UCSD-AML1 (cell line): ENCODE measurements around the gene LY6G5B.
A peak's percentile ranks its signal among the peaks of the same experiment; 100 is the strongest.

Experiments used
- DNase-seq: peaks from one replicate; lab custom pipeline; 2025; ENCODE audit not compliant: unreplicated experiment; lab: John Stamatoyannopoulos, UW

Gene LY6G5B

GRCh38 chr6:31662124-31662723 is 7.6 kb upstream of the LY6G5B start:
- no peak for DNase-seq

GRCh38 chr6:31663126-31663960 is 6.4 kb upstream of the LY6G5B start:
- DNase-seq: no peak

- DNase-seq: no peak
Observed at GRCh38 chr6:31663961-31664789, 5.6 kb upstream of the LY6G5B start.

- peak; percentile 84 for DNase-seq
Observed at GRCh38 chr6:31664790-31665500, 4.8 kb upstream of the LY6G5B start, which contains the start of gene GPANK1. TSS of gene GPANK1 (minus strand) at chr6:31664997. CDS start at chr6:31664478, 519 bp downstream.

GRCh38 chr6:31665501-31666336 is 4.1 kb upstream of the LY6G5B start, which contains the start of gene CSNK2B:
TSS of gene CSNK2B (plus strand) at chr6:31666080. CDS start at chr6:31666832, 752 bp downstream.
- peak; percentile 97 for DNase-seq

- no peak for DNase-seq
Observed at GRCh38 chr6:31666337-31666965, 3.3 kb upstream of the LY6G5B start.

GRCh38 chr6:31676322-31676903 is 6.6 kb downstream of the LY6G5B start:
- no peak for DNase-seq

GRCh38 chr6:31676904-31677303 is 7.1 kb downstream of the LY6G5B start:
- no peak for DNase-seq

- no peak for DNase-seq
Observed at GRCh38 chr6:31677955-31678354, 8.2 kb downstream of the LY6G5B start.

- DNase-seq: peak; percentile 65
Observed at GRCh38 chr6:31680226-31681134, 10.7 kb downstream of the LY6G5B start, which contains the start of gene LY6G5C. TSS of gene LY6G5C (minus strand) at chr6:31681067. CDS start at chr6:31680373, 694 bp downstream.

- peak; percentile 67 for DNase-seq
Observed at GRCh38 chr6:31681135-31681671, 11.4 kb downstream of the LY6G5B start.

GRCh38 chr6:31683591-31683990 is 13.8 kb downstream of the LY6G5B start:
- DNase-seq: no peak

GRCh38 chr6:31686483-31686882 is 16.7 kb downstream of the LY6G5B start:
- no peak for DNase-seq

GRCh38 chr6:31687321-31687720 is 17.5 kb downstream of the LY6G5B start:
- DNase-seq: no peak

- no peak for DNase-seq
Observed at GRCh38 chr6:31687860-31688693, 18.3 kb downstream of the LY6G5B start.

GRCh38 chr6:31689249-31690110 is 19.7 kb downstream of the LY6G5B start:
- DNase-seq: no peak
